MV-4-11 (cell line): ENCODE measurements around the gene SLC28A1.

Source experiments
- DNase-seq: peaks from one replicate; lab custom pipeline; 2025; lab: John Stamatoyannopoulos, UW

Gene SLC28A1

GRCh38 chr15:84938726-84939125, 54.3 kb downstream of the SLC28A1 start:
- no peak for DNase-seq

GRCh38 chr15:84940399-84940798, 55.9 kb downstream of the SLC28A1 start:
- DNase-seq, result no peak

GRCh38 chr15:84942456-84942855, 58.0 kb downstream of the SLC28A1 start:
- DNase-seq, result no peak

- DNase-seq, result no peak
Observed at GRCh38 chr15:84944311-84944710, 59.8 kb downstream of the SLC28A1 start.

- no peak for DNase-seq
Observed at GRCh38 chr15:84944861-84945260, 60.4 kb downstream of the SLC28A1 start.

GRCh38 chr15:84946772-84947489, 62.5 kb downstream of the SLC28A1 start:
- DNase-seq, result no peak

GRCh38 chr15:84947947-84948830, 63.7 kb downstream of the SLC28A1 start:
- no peak for DNase-seq

- no peak for DNase-seq
Observed at GRCh38 chr15:84949043-84949442, 64.6 kb downstream of the SLC28A1 start.

GRCh38 chr15:84949845-84950569, 65.5 kb downstream of the SLC28A1 start:
- no peak for DNase-seq

GRCh38 chr15:84950570-84951111, 66.2 kb downstream of the SLC28A1 start:
- no peak for DNase-seq

- no peak for DNase-seq
Observed at GRCh38 chr15:84951736-84952135, 67.3 kb downstream of the SLC28A1 start.

- DNase-seq, result no peak
Observed at GRCh38 chr15:84953136-84953535, 68.7 kb downstream of the SLC28A1 start.

GRCh38 chr15:84953726-84954125, 69.3 kb downstream of the SLC28A1 start:
- DNase-seq, result no peak

- peak; percentile 3 for DNase-seq
Observed at GRCh38 chr15:84955089-84955848, 70.8 kb downstream of the SLC28A1 start.

GRCh38 chr15:84956199-84956598, 71.7 kb downstream of the SLC28A1 start:
- DNase-seq, result no peak

- no peak for DNase-seq
Observed at GRCh38 chr15:84960391-84961113, 76.1 kb downstream of the SLC28A1 start.

GRCh38 chr15:84961114-84961452, 76.6 kb downstream of the SLC28A1 start:
- no peak for DNase-seq

GRCh38 chr15:84961707-84962106, 77.2 kb downstream of the SLC28A1 start:
- no peak for DNase-seq

GRCh38 chr15:84962955-84963354, 78.5 kb downstream of the SLC28A1 start:
- no peak for DNase-seq

- DNase-seq, result peak; percentile 81
Observed at GRCh38 chr15:84967380-84967779, 82.9 kb downstream of the SLC28A1 start.

- DNase-seq, result no peak
Observed at GRCh38 chr15:84968301-84968700, 83.8 kb downstream of the SLC28A1 start.
